Upper lobe of left lung (tissue), 6 donors: ENCODE measurements around the gene NFIB. TPM values are rescaled to one million over a fixed set of nuclear protein-coding genes. Genes with fewer than 3 reads are reported as not detected.

Source experiments
- ATAC-seq, 2 donors: fragments of 200-7000 bp; cut with Tn5 transposase; one replicate each; pipeline ENCODE4 v1.9.1; 2022; ENCODE audit warnings: mild to moderate bottlenecking in 2 of 2, moderate library complexity in 2 of 2; ENCODE audit not compliant: low FRiP score in 2 of 2
- DNase-seq, 2 donors: peaks; one replicate each; pipeline ENCODE4 v3.0.0-alpha.2; 2019 to 2020
- H3K27ac ChIP-seq, 4 donors: fragments of 200-600 bp; sonication (generic); one replicate each; pipeline ENCODE4 v1.5.1; 2016 to 2019
- H3K27me3 ChIP-seq, 4 donors: fragments of 200-600 bp; sonication (generic); one replicate each; pipeline ENCODE4 v1.5.1; 2017 to 2019
- H3K36me3 ChIP-seq, 4 donors: fragments of 200-600 bp; sonication (generic); one replicate each; pipeline ENCODE4 v1.5.1; 2016 to 2019
- H3K4me1 ChIP-seq, 4 donors: fragments of 200-600 bp; sonication (generic); one replicate each; pipeline ENCODE4 v1.5.1; 2018 to 2019
- H3K4me3 ChIP-seq, 4 donors: fragments of 200-600 bp; sonication (generic); one replicate each; pipeline ENCODE4 v1.5.1; 2017 to 2019; ENCODE audit warnings: mild to moderate bottlenecking in 2 of 4, moderate library complexity in 1 of 4
- H3K9me3 ChIP-seq, 4 donors: fragments of 200-600 bp; sonication (generic); one replicate each; pipeline ENCODE4 v1.5.1; 2018 to 2019
- CTCF ChIP-seq, 6 experiments: fragments of 450-650 bp in 4 of 6; fragments of 200-600 bp in 2 of 6; sonication (generic) in 2 of 6; IDR thresholded peaks; one replicate each; pipeline ENCODE4 v1.5.1; 2016 to 2019; ENCODE audit warnings: antibody characterized with exemption in 6 of 6
- EP300 ChIP-seq, 4 donors: sonication (generic); formaldehyde crosslinking; IDR thresholded peaks; one replicate each; pipeline ENCODE4 v1.5.1; 2017; ENCODE audit warnings: antibody characterized with exemption in 4 of 4, control low read depth in 2 of 4
- POLR2A ChIP-seq, 4 donors: fragments of 450-650 bp; IDR thresholded peaks; one replicate each; pipeline ENCODE4 v1.5.1; 2016 to 2017; ENCODE audit warnings: antibody characterized with exemption in 4 of 4, mild to moderate bottlenecking in 2 of 4
- POLR2AphosphoS5 ChIP-seq, 2 donors: sonication (generic); formaldehyde crosslinking; IDR thresholded peaks; one replicate each; pipeline ENCODE4 v1.5.1; 2017; ENCODE audit warnings: antibody characterized with exemption in 2 of 2
- WGBS, 2 donors: methylation state at CpG; one replicate each; pipeline ENCODE4 v1.1.5; 2017 to 2018; 5-methylcytosine and 5-hydroxymethylcytosine counted together
- total RNA-seq, 6 donors: library from RNA; depleted of rRNA in 4 of 6; stranded (reverse); fragments of >200 nt in 4 of 6; gene quantifications; one replicate each; pipeline versions ENCODE4 v1.1.0 to v1.2.1, GENCODE V29; 2016 to 2021
- donor health status: DM: no; HTN: no; CAD: no; lungs with moderate emphysema.
- donor health status: DM: no; HTN: yes; CAD: no; lungs with severe emphysema.

The NFIB gene
- total RNA-seq, 6 donors from 2014 or later, result 33.9 to 109 (median 67.5) TPM

GRCh38 chr9:14340219-14340873 is 26.4 kb upstream of the NFIB start:
- H3K27ac ChIP-seq, result no peak overlapping the region
- 72 to 79% methylated on average over 8 of the region's 8 CpGs for WGBS, 2 donors
- H3K27me3 ChIP-seq, result no peaks in the 10 kb centered on the region
- H3K4me3 ChIP-seq, result no peak overlapping the region
- no peaks in the 10 kb centered on the region for H3K36me3 ChIP-seq
- no peak for ATAC-seq
- no peaks in the 10 kb centered on the region for H3K9me3 ChIP-seq
- H3K4me1 ChIP-seq, result peaks cover 4 to 26% (median 7%) of the 10 kb centered on the region in 4 donors
- no peak for DNase-seq
- TF ChIP-seq POLR2A (IDR thresholded peaks at IDR 0.05), result no peak
- TF ChIP-seq EP300 (IDR thresholded peaks at IDR 0.05), result no peak
- no peak for TF ChIP-seq CTCF (IDR thresholded peaks at IDR 0.05)
- TF ChIP-seq POLR2AphosphoS5 (IDR thresholded peaks at IDR 0.05), result no peak

- WGBS, 2 donors, result 83 to 93% methylated on average over 2 of the region's 2 CpGs
- ATAC-seq, result no peak
Observed at GRCh38 chr9:14339746-14340145, 25.8 kb upstream of the NFIB start.

GRCh38 chr9:14337615-14338014 is 23.7 kb upstream of the NFIB start:
- ATAC-seq (no peak), DNase-seq (no peak)
- H3K4me3 ChIP-seq, result no peak overlapping the region
- H3K9me3 ChIP-seq, result no peaks in the 10 kb centered on the region
- H3K27ac ChIP-seq, result no peak overlapping the region
- TF ChIP-seq POLR2AphosphoS5 (IDR thresholded peaks at IDR 0.05) (no peak), CTCF (IDR thresholded peaks at IDR 0.05) (no peak), EP300 (IDR thresholded peaks at IDR 0.05) (no peak), POLR2A (IDR thresholded peaks at IDR 0.05) (no peak)
- no peaks in the 10 kb centered on the region for H3K27me3 ChIP-seq
- 70 to 75% methylated on average over 4 of the region's 4 CpGs for WGBS, 2 donors
- no peaks in the 10 kb centered on the region for H3K36me3 ChIP-seq
- H3K4me1 ChIP-seq, result peaks cover 0 to 9% (median 3%) of the 10 kb centered on the region in 4 donors

More at GRCh38 chr9:14339746-14340145, 25.8 kb upstream of the NFIB start:
- Histone ChIP-seq H3K27me3 (no peaks in the 10 kb centered on the region), H3K4me1 (peaks cover 4 to 24% (median 7%) of the 10 kb centered on the region in 4 donors), H3K27ac (no peak overlapping the region), H3K9me3 (no peaks in the 10 kb centered on the region), H3K36me3 (no peaks in the 10 kb centered on the region), H3K4me3 (no peak overlapping the region)
- no peak for TF ChIP-seq POLR2AphosphoS5 (IDR thresholded peaks at IDR 0.05)
- DNase-seq, result no peak

- 95 to 100% methylated on average over 1 of the region's 1 CpG for WGBS, 2 donors
- ATAC-seq (no peak), DNase-seq (no peak)
- Histone ChIP-seq H3K4me3 (no peak overlapping the region), H3K4me1 (peaks cover 0 to under 1% (median 0%) of the 10 kb centered on the region in 4 donors), H3K27ac (no peak overlapping the region), H3K36me3 (no peaks in the 10 kb centered on the region), H3K9me3 (no peaks in the 10 kb centered on the region), H3K27me3 (no peaks in the 10 kb centered on the region)
- no peak for TF ChIP-seq EP300 (IDR thresholded peaks at IDR 0.05)
- TF ChIP-seq POLR2A (IDR thresholded peaks at IDR 0.05), result no peak
- no peak for TF ChIP-seq POLR2AphosphoS5 (IDR thresholded peaks at IDR 0.05)
Observed at GRCh38 chr9:14336244-14336643, 22.3 kb upstream of the NFIB start.

- Histone ChIP-seq H3K36me3 (no peaks in the 10 kb centered on the region), H3K27ac (no peak overlapping the region), H3K4me3 (no peak overlapping the region), H3K4me1 (peaks cover 0 to 5% (median 0%) of the 10 kb centered on the region in 4 donors), H3K27me3 (no peaks in the 10 kb centered on the region), H3K9me3 (no peaks in the 10 kb centered on the region)
- no peak for ATAC-seq
- TF ChIP-seq EP300 (IDR thresholded peaks at IDR 0.05), result no peak
- no peak for TF ChIP-seq POLR2AphosphoS5 (IDR thresholded peaks at IDR 0.05)
- TF ChIP-seq CTCF (IDR thresholded peaks at IDR 0.05), result no peak
- no peak for TF ChIP-seq POLR2A (IDR thresholded peaks at IDR 0.05)
- WGBS, 2 donors, result 85 to 87% methylated on average over 3 of the region's 3 CpGs
- DNase-seq, result no peak
Observed at GRCh38 chr9:14331120-14331519, 17.2 kb upstream of the NFIB start.

- no peak for DNase-seq
- Histone ChIP-seq H3K9me3 (no peaks in the 10 kb centered on the region), H3K36me3 (no peaks in the 10 kb centered on the region), H3K27ac (no peak overlapping the region), H3K27me3 (no peaks in the 10 kb centered on the region), H3K4me1 (peaks cover 0 to 10% (median 5%) of the 10 kb centered on the region in 4 donors), H3K4me3 (no peak overlapping the region)
- no peak for ATAC-seq
- 86 to 88% methylated on average over 4 of the region's 4 CpGs for WGBS, 2 donors
- TF ChIP-seq CTCF (IDR thresholded peaks at IDR 0.05) (no peak), POLR2AphosphoS5 (IDR thresholded peaks at IDR 0.05) (no peak), POLR2A (IDR thresholded peaks at IDR 0.05) (no peak), EP300 (IDR thresholded peaks at IDR 0.05) (no peak)
Observed at GRCh38 chr9:14327036-14327435, 13.1 kb upstream of the NFIB start.
